ENCODE data around the gene SPOPL.

DNA sequence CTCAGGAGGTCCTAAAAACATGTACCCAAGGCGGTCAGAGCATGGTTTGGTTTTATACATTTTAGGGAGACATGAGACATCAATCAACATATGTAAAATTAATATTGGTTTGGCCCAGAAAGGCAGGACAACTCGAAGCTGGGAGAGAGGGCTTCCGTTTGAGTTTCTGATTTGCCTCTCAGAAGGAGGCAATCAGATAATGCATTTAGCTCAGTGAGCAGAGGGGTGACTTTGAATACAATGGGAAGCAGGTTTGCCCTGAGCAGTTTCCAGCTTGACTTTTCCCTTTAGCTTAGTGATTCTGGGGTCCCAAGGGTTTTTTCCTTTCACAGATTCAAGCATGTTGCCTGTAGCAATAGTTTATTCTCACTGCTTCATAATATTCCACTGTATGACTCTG lies 12.6 kb downstream of the SPOPL start:
- TF ChIP-seq, protein P1, sequence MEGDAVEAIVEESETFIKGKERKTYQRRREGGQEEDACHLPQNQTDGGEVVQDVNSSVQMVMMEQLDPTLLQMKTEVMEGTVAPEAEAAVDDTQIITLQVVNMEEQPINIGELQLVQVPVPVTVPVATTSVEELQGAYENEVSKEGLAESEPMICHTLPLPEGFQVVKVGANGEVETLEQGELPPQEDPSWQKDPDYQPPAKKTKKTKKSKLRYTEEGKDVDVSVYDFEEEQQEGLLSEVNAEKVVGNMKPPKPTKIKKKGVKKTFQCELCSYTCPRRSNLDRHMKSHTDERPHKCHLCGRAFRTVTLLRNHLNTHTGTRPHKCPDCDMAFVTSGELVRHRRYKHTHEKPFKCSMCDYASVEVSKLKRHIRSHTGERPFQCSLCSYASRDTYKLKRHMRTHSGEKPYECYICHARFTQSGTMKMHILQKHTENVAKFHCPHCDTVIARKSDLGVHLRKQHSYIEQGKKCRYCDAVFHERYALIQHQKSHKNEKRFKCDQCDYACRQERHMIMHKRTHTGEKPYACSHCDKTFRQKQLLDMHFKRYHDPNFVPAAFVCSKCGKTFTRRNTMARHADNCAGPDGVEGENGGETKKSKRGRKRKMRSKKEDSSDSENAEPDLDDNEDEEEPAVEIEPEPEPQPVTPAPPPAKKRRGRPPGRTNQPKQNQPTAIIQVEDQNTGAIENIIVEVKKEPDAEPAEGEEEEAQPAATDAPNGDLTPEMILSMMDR (conservative IDR thresholded peaks at IDR 0.05 in 1 of 2, IDR thresholded peaks at IDR 0.05 in 1 of 2; ENCODE audit: extremely low read depth in 1 of 2, insufficient read depth in 1 of 2, low read depth in 1 of 2, low read length in 2 of 2), result no peak
- TF ChIP-seq EZH2 (IDR thresholded peaks at IDR 0.05; ENCODE audit: borderline replicate concordance, low read length), result no peak

All from mammary epithelial cell (primary cell).